HEK293 (cell line): ENCODE measurements around the gene PLA2G4E.
A peak's percentile ranks its signal among the peaks of the same experiment; 100 is the strongest.

Experiments
- CTCF ChIA-PET: fragments of 350-600 bp; formaldehyde crosslinking; extraction: SDS; loops from one replicate; lab custom pipeline; 2021; ENCODE audit warnings: antibody characterized with exemption; lab: Yijun Ruan, JAX
- POLR2A ChIA-PET: fragments of 300-600 bp; formaldehyde crosslinking; extraction: SDS; loops from one replicate; lab custom pipeline; 2020; ENCODE audit warnings: antibody characterized with exemption, inconsistent platforms; lab: Yijun Ruan, JAX
- H3K27ac ChIP-seq: fragments of 200-500 bp; sonication (Bioruptor generic); 2 replicates; pipeline ENCODE4 v1.5.1; 2014; ENCODE audit warnings: low read depth, low read length, control low read depth, inconsistent platforms; ENCODE audit errors: extremely low read depth
- H3K36me3 ChIP-seq, 2 experiments: fragments of 200-500 bp in 1 of 2; sonication (Bioruptor generic) in 1 of 2; 1 replicate in 1 of 2; 2 replicates in 1 of 2; pipeline ENCODE4 v1.5.1; 2014 to 2017; ENCODE audit warnings: inconsistent platforms in 2 of 2, low read length in 2 of 2; ENCODE audit not compliant: control insufficient read depth in 2 of 2, insufficient read depth in 1 of 2
- H3K4me1 ChIP-seq: fragments of 200-500 bp; sonication (Bioruptor generic); 2 replicates; pipeline ENCODE4 v1.5.1; 2014; ENCODE audit warnings: mild to moderate bottlenecking, low read length, inconsistent platforms; ENCODE audit not compliant: control insufficient read depth, insufficient read depth
- H3K4me3 ChIP-seq: 2 replicates; pipeline ENCODE4 v1.5.1; 2011; ENCODE audit warnings: low read depth, mild to moderate bottlenecking, control low read depth, low read length, moderate library complexity
- H3K9me3 ChIP-seq: fragments of 200-500 bp; sonication (Bioruptor generic); 2 replicates; pipeline ENCODE4 v1.5.1; 2014; ENCODE audit warnings: low read depth, low read length, inconsistent platforms; ENCODE audit not compliant: control insufficient read depth, insufficient read depth
- BCL11B ChIP-seq: fragments of 450-650 bp; formaldehyde crosslinking; IDR thresholded peaks from 2 replicates; pipeline ENCODE4 v1.5.1; 2016; ENCODE audit warnings: low read depth, missing biosample characterization, missing genetic modification characterization
- GLIS2 ChIP-seq: fragments of 450-650 bp; formaldehyde crosslinking; IDR thresholded peaks from 2 replicates; pipeline ENCODE4 v1.5.1; 2016; ENCODE audit warnings: missing biosample characterization, missing genetic modification characterization
- HOXC10 ChIP-seq: sonication (generic); formaldehyde crosslinking; IDR thresholded peaks from 2 replicates; pipeline ENCODE4 v1.8.1; 2023; ENCODE audit warnings: mild to moderate bottlenecking, missing genetic modification reagents
- SCRT2 ChIP-seq: fragments of 450-650 bp; formaldehyde crosslinking; IDR thresholded peaks from 2 replicates; pipeline ENCODE4 v1.5.1; 2016; ENCODE audit warnings: missing biosample characterization, missing genetic modification characterization
- SP2 ChIP-seq: fragments of 450-650 bp; formaldehyde crosslinking; IDR thresholded peaks from 2 replicates; pipeline ENCODE4 v1.5.1; 2016; ENCODE audit warnings: missing biosample characterization, missing genetic modification characterization
- SP3 ChIP-seq: fragments of 450-650 bp; formaldehyde crosslinking; IDR thresholded peaks from 2 replicates; pipeline ENCODE4 v1.5.1; 2016; ENCODE audit warnings: missing biosample characterization, missing genetic modification characterization
- ZBTB1 ChIP-seq: fragments of 450-650 bp; formaldehyde crosslinking; IDR thresholded peaks from 2 replicates; pipeline ENCODE4 v1.5.1; 2016; ENCODE audit warnings: missing biosample characterization, missing genetic modification characterization
- ZBTB48 ChIP-seq: fragments of 450-650 bp; formaldehyde crosslinking; IDR thresholded peaks from 2 replicates; pipeline ENCODE4 v1.5.1; 2016; ENCODE audit warnings: missing biosample characterization, missing genetic modification characterization
- ZBTB8A ChIP-seq: fragments of 450-650 bp; formaldehyde crosslinking; IDR thresholded peaks from 2 replicates; pipeline ENCODE4 v1.5.1; 2016; ENCODE audit warnings: missing biosample characterization, missing genetic modification characterization
- ZNF112 ChIP-seq: fragments of 450-650 bp; formaldehyde crosslinking; IDR thresholded peaks from 2 replicates; pipeline ENCODE4 v1.5.0; 2017; ENCODE audit warnings: missing biosample characterization, missing genetic modification characterization
- ZNF169 ChIP-seq: fragments of 450-650 bp; formaldehyde crosslinking; IDR thresholded peaks from 2 replicates; pipeline ENCODE4 v1.5.1; 2016; ENCODE audit warnings: missing biosample characterization, missing genetic modification characterization
- ZNF221 ChIP-seq: fragments of 450-650 bp; formaldehyde crosslinking; IDR thresholded peaks from 2 replicates; pipeline ENCODE4 v1.5.1; 2017; ENCODE audit warnings: missing biosample characterization, missing genetic modification characterization, borderline replicate concordance
- ZNF24 ChIP-seq: fragments of 450-650 bp; formaldehyde crosslinking; IDR thresholded peaks from 2 replicates; pipeline ENCODE4 v1.5.1; 2016; ENCODE audit warnings: missing biosample characterization, missing genetic modification characterization
- ZNF248 ChIP-seq: fragments of 450-650 bp; formaldehyde crosslinking; IDR thresholded peaks from 2 replicates; pipeline ENCODE4 v1.5.1; 2017; ENCODE audit warnings: missing biosample characterization, missing genetic modification characterization
- ZNF266 ChIP-seq: fragments of 450-650 bp; formaldehyde crosslinking; IDR thresholded peaks from 2 replicates; pipeline ENCODE4 v1.5.1; 2016; ENCODE audit warnings: missing biosample characterization, missing genetic modification characterization, low read depth
- ZNF37A ChIP-seq: fragments of 450-650 bp; IDR thresholded peaks from 2 replicates; pipeline ENCODE4 v1.5.1; 2018; ENCODE audit warnings: missing biosample characterization, missing genetic modification characterization
- ZNF48 ChIP-seq: fragments of 450-650 bp; formaldehyde crosslinking; IDR thresholded peaks from 2 replicates; pipeline ENCODE4 v1.5.1; 2016; ENCODE audit warnings: missing biosample characterization, missing genetic modification characterization
- ZNF571 ChIP-seq: fragments of 450-650 bp; formaldehyde crosslinking; IDR thresholded peaks from 2 replicates; pipeline ENCODE4 v1.5.0; 2017; ENCODE audit warnings: missing biosample characterization, missing genetic modification characterization
- ZNF610 ChIP-seq: fragments of 450-650 bp; formaldehyde crosslinking; IDR thresholded peaks from 2 replicates; pipeline ENCODE4 v1.5.1; 2016; ENCODE audit warnings: missing biosample characterization, missing genetic modification characterization, borderline replicate concordance
- ZNF623 ChIP-seq: fragments of 450-650 bp; formaldehyde crosslinking; IDR thresholded peaks from 2 replicates; pipeline ENCODE4 v1.5.1; 2016; ENCODE audit warnings: missing biosample characterization, missing genetic modification characterization
- ZNF658 ChIP-seq: fragments of 450-650 bp; formaldehyde crosslinking; IDR thresholded peaks from 2 replicates; pipeline ENCODE4; 2016; ENCODE audit warnings: missing biosample characterization, missing genetic modification characterization
- ZNF785 ChIP-seq: fragments of 450-650 bp; formaldehyde crosslinking; IDR thresholded peaks from 2 replicates; pipeline ENCODE4 v1.5.1; 2016; ENCODE audit warnings: missing biosample characterization, missing genetic modification characterization
- ZNF830 ChIP-seq: fragments of 450-650 bp; IDR thresholded peaks from 2 replicates; pipeline ENCODE4 v1.5.0; 2018; ENCODE audit warnings: missing biosample characterization, missing genetic modification characterization, low read depth, mild to moderate bottlenecking, moderate library complexity
- TF ChIP-seq, protein P1 (sequence below): fragments of 450-650 bp; formaldehyde crosslinking; IDR thresholded peaks from 2 replicates; pipeline ENCODE4 v1.5.1; 2016; ENCODE audit warnings: missing biosample characterization, missing genetic modification characterization
- TF ChIP-seq, protein P2 (sequence below): fragments of 450-650 bp; formaldehyde crosslinking; IDR thresholded peaks from 2 replicates; pipeline ENCODE4 v1.5.1; 2016; ENCODE audit warnings: missing biosample characterization, missing genetic modification characterization
- TF ChIP-seq, protein P3 (sequence below): fragments of 450-650 bp; formaldehyde crosslinking; IDR thresholded peaks from 2 replicates; pipeline ENCODE4 v1.5.1; 2016; ENCODE audit warnings: missing biosample characterization, missing genetic modification characterization, low read depth
- TF ChIP-seq, protein P4 (sequence below): fragments of 450-650 bp; formaldehyde crosslinking; optimal IDR thresholded peaks from 2 replicates; pipeline ENCODE3; 2016; ENCODE audit warnings: missing biosample characterization, mild to moderate bottlenecking, missing genetic modification characterization
- TF ChIP-seq, protein P5 (sequence below): fragments of 450-650 bp; IDR thresholded peaks from 2 replicates; pipeline ENCODE4 v1.5.1; 2018; ENCODE audit warnings: missing biosample characterization, missing genetic modification characterization
- TF ChIP-seq, protein P6 (sequence below): fragments of 450-650 bp; IDR thresholded peaks from 2 replicates; pipeline ENCODE4 v1.5.1; 2018; ENCODE audit warnings: missing biosample characterization, mild to moderate bottlenecking, missing genetic modification characterization

PLA2G4E gene

DNA sequence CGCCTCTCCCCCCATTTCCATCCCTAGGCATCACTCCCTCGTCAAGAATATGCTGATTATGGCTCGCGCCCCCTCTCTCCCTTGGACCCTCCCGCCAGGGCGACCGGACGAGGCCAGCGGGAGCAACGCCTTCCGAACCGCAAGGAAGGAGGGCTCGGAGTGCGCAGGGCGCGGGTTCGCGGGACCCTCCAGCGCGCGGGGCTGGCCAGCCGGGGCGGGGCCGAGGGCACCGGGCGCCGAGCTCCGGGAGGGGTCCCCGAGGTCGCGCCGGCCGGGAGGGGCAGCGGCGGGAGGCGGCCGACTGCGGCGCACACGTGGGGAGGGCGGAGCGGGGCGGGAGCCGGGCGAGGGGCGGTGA, 49.0 kb downstream of the PLA2G4E start:
- no peak overlapping the region; the same call in 1 of the 2 replicates for H3K27ac ChIP-seq
- no peaks in the 10 kb centered on the region for H3K9me3 ChIP-seq
- H3K4me1 ChIP-seq = peaks cover 10% of the 10 kb centered on the region
- CTCF ChIA-PET = interaction anchor here (1.0 to 2.1 kb wide), 3 partner anchors 14 to 37 kb away, joined by 3 to 12 read pairs (median 3); no protein-coding TSS in a partner anchor
- POLR2A ChIA-PET = interaction anchor here (0.6 to 2.0 kb wide), 13 partner anchors 10 to 559 kb away, joined by 3 to 9 read pairs (median 4); partner anchors contain the start of genes MAPKBP1 and VPS39
- H3K4me3 ChIP-seq = peak overlapping the region; percentile 74
- H3K36me3 ChIP-seq = no peaks in the 10 kb centered on the region
- TF ChIP-seq, protein P1, sequence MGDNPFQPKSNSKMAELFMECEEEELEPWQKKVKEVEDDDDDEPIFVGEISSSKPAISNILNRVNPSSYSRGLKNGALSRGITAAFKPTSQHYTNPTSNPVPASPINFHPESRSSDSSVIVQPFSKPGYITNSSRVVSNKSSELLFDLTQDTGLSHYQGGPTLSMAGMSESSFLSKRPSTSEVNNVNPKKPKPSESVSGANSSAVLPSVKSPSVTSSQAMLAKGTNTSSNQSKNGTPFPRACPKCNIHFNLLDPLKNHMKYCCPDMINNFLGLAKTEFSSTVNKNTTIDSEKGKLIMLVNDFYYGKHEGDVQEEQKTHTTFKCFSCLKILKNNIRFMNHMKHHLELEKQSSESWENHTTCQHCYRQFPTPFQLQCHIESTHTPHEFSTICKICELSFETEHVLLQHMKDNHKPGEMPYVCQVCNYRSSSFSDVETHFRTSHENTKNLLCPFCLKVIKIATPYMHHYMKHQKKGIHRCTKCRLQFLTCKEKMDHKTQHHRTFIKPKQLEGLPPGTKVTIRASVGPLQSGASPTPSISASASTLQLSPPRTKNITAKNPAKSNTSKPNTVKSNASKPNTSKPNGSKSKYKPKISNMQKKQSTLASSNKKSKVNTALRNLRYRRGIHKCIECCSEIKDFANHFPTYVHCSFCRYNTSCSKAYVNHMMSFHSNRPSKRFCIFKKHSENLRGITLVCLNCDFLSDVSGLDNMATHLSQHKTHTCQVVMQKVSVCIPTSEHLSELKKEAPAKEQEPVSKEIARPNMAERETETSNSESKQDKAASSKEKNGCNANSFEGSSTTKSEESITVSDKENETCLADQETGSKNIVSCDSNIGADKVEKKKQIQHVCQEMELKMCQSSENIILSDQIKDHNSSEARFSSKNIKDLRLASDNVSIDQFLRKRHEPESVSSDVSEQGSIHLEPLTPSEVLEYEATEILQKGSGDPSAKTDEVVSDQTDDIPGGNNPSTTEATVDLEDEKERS (tag by site-specific recombination) = no peak
- no peak for TF ChIP-seq ZNF785 (tag by site-specific recombination)
- no peak for TF ChIP-seq ZBTB1 (tag by site-specific recombination)
- TF ChIP-seq ZNF623 = no peak
- TF ChIP-seq, protein P2, sequence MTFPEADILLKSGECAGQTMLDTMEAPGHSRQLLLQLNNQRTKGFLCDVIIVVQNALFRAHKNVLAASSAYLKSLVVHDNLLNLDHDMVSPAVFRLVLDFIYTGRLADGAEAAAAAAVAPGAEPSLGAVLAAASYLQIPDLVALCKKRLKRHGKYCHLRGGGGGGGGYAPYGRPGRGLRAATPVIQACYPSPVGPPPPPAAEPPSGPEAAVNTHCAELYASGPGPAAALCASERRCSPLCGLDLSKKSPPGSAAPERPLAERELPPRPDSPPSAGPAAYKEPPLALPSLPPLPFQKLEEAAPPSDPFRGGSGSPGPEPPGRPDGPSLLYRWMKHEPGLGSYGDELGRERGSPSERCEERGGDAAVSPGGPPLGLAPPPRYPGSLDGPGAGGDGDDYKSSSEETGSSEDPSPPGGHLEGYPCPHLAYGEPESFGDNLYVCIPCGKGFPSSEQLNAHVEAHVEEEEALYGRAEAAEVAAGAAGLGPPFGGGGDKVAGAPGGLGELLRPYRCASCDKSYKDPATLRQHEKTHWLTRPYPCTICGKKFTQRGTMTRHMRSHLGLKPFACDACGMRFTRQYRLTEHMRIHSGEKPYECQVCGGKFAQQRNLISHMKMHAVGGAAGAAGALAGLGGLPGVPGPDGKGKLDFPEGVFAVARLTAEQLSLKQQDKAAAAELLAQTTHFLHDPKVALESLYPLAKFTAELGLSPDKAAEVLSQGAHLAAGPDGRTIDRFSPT = no peak
- TF ChIP-seq, protein P3, sequence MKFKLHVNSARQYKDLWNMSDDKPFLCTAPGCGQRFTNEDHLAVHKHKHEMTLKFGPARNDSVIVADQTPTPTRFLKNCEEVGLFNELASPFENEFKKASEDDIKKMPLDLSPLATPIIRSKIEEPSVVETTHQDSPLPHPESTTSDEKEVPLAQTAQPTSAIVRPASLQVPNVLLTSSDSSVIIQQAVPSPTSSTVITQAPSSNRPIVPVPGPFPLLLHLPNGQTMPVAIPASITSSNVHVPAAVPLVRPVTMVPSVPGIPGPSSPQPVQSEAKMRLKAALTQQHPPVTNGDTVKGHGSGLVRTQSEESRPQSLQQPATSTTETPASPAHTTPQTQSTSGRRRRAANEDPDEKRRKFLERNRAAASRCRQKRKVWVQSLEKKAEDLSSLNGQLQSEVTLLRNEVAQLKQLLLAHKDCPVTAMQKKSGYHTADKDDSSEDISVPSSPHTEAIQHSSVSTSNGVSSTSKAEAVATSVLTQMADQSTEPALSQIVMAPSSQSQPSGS (tag by site-specific recombination) = no peak
- TF ChIP-seq ZNF610 = no peak
- no peak for TF ChIP-seq SCRT2 (tag by site-specific recombination)
- 0 out of 2 replicates have a peak, but pooled peaks have one; percentile 12 for TF ChIP-seq GLIS2 (tag by site-specific recombination)
- TF ChIP-seq ZNF112 (tag by site-specific recombination) = no peak
- TF ChIP-seq ZNF221 (tag by site-specific recombination) = no peak
- TF ChIP-seq, protein P4, sequence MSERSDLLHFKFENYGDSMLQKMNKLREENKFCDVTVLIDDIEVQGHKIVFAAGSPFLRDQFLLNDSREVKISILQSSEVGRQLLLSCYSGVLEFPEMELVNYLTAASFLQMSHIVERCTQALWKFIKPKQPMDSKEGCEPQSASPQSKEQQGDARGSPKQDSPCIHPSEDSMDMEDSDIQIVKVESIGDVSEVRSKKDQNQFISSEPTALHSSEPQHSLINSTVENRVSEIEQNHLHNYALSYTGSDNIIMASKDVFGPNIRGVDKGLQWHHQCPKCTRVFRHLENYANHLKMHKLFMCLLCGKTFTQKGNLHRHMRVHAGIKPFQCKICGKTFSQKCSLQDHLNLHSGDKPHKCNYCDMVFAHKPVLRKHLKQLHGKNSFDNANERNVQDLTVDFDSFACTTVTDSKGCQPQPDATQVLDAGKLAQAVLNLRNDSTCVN (tag by site-specific recombination) = peak; percentile 30
- no peak for TF ChIP-seq ZNF658
- no peak for TF ChIP-seq HOXC10 (CRISPR knock-in tag)
- no peak for TF ChIP-seq ZNF266 (tag by site-specific recombination)
- TF ChIP-seq ZNF830 (tag by site-specific recombination) = no peak
- TF ChIP-seq ZNF37A = no peak
- TF ChIP-seq ZNF571 (tag by site-specific recombination) = no peak
- no peak for TF ChIP-seq ZNF48 (tag by site-specific recombination)
- TF ChIP-seq, protein P5, sequence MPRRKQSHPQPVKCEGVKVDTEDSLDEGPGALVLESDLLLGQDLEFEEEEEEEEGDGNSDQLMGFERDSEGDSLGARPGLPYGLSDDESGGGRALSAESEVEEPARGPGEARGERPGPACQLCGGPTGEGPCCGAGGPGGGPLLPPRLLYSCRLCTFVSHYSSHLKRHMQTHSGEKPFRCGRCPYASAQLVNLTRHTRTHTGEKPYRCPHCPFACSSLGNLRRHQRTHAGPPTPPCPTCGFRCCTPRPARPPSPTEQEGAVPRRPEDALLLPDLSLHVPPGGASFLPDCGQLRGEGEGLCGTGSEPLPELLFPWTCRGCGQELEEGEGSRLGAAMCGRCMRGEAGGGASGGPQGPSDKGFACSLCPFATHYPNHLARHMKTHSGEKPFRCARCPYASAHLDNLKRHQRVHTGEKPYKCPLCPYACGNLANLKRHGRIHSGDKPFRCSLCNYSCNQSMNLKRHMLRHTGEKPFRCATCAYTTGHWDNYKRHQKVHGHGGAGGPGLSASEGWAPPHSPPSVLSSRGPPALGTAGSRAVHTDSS (tag by site-specific recombination) = no peak
- 0 out of 2 replicates have a peak, but pooled peaks have one; percentile 13 for TF ChIP-seq ZBTB48 (tag by site-specific recombination)
- TF ChIP-seq, protein P6, sequence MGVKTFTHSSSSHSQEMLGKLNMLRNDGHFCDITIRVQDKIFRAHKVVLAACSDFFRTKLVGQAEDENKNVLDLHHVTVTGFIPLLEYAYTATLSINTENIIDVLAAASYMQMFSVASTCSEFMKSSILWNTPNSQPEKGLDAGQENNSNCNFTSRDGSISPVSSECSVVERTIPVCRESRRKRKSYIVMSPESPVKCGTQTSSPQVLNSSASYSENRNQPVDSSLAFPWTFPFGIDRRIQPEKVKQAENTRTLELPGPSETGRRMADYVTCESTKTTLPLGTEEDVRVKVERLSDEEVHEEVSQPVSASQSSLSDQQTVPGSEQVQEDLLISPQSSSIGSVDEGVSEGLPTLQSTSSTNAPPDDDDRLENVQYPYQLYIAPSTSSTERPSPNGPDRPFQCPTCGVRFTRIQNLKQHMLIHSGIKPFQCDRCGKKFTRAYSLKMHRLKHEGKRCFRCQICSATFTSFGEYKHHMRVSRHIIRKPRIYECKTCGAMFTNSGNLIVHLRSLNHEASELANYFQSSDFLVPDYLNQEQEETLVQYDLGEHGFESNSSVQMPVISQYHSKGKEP (tag by site-specific recombination) = no peak
- TF ChIP-seq ZNF248 (tag by site-specific recombination) = no peak
- TF ChIP-seq ZNF169 (tag by site-specific recombination) = no peak
- TF ChIP-seq ZNF24 (tag by site-specific recombination) = 0 out of 2 replicates have a peak, but pooled peaks have one; percentile 9
- TF ChIP-seq BCL11B (tag by site-specific recombination) = no peak
- TF ChIP-seq SP3 (tag by site-specific recombination) = peak; percentile 41; the same call in 1 of the 2 replicates
- peak; percentile 61 for TF ChIP-seq SP2 (tag by site-specific recombination)
- TF ChIP-seq ZBTB8A (tag by site-specific recombination) = peak; percentile 16; the same call in 1 of the 2 replicates
